HG03442 (cell line): ENCODE data around the gene TMED3.
"Not testable (repeated sequence)": the region's sequence is repeated elsewhere in the genome, so short reads cannot be mapped to it uniquely, and the experiment has no call there.

Experiments
- ATAC-seq: cut with Tn5 transposase; IDR thresholded peaks from one replicate; pipeline ENCODE4 v1.9.1; 2021; ENCODE audit warnings: mild to moderate bottlenecking, moderate library complexity; ENCODE audit not compliant: unreplicated experiment

Gene TMED3

GRCh38 chr15:79315623-79316328 lies 4.9 kb downstream of the TMED3 start:
- ATAC-seq = no peak

GRCh38 chr15:79316864-79317263 lies 6.0 kb downstream of the TMED3 start:
- ATAC-seq = no peak

GRCh38 chr15:79319973-79320372 lies 9.1 kb downstream of the TMED3 start:
- not testable (repeated sequence) for ATAC-seq

GRCh38 chr15:79321876-79322275 lies 11.0 kb downstream of the TMED3 start:
- ATAC-seq = no peak

GRCh38 chr15:79322306-79322705 lies 11.4 kb downstream of the TMED3 start:
- ATAC-seq = no peak

- ATAC-seq = no peak
Observed at GRCh38 chr15:79322945-79323344, 12.0 kb downstream of the TMED3 start.

GRCh38 chr15:79329171-79329611 lies 18.3 kb downstream of the TMED3 start:
- no peak for ATAC-seq

GRCh38 chr15:79332824-79333510 lies 22.1 kb downstream of the TMED3 start:
- ATAC-seq = no peak

- no peak for ATAC-seq
Observed at GRCh38 chr15:79337591-79337990, 26.7 kb downstream of the TMED3 start.

GRCh38 chr15:79339588-79340314 lies 28.8 kb downstream of the TMED3 start:
- ATAC-seq = no peak

- no peak for ATAC-seq
Observed at GRCh38 chr15:79340315-79340602, 29.3 kb downstream of the TMED3 start.

GRCh38 chr15:79341396-79341795 lies 30.5 kb downstream of the TMED3 start:
- ATAC-seq = no peak

- ATAC-seq = no peak
Observed at GRCh38 chr15:79349525-79349924, 38.6 kb downstream of the TMED3 start.

GRCh38 chr15:79352206-79352605 lies 41.3 kb downstream of the TMED3 start:
- no peak for ATAC-seq

GRCh38 chr15:79357566-79357965 lies 46.7 kb downstream of the TMED3 start:
- no peak for ATAC-seq

- no peak for ATAC-seq
Observed at GRCh38 chr15:79358069-79358468, 47.2 kb downstream of the TMED3 start.

- ATAC-seq = no peak
Observed at GRCh38 chr15:79364571-79365240, 53.8 kb downstream of the TMED3 start.

GRCh38 chr15:79365765-79366164 lies 54.9 kb downstream of the TMED3 start:
- no peak for ATAC-seq

- no peak for ATAC-seq
Observed at GRCh38 chr15:79366691-79367090, 55.8 kb downstream of the TMED3 start.

- ATAC-seq = no peak
Observed at GRCh38 chr15:79370716-79371115, 59.8 kb downstream of the TMED3 start.

- no peak for ATAC-seq
Observed at GRCh38 chr15:79371591-79371990, 60.7 kb downstream of the TMED3 start.
